A549 (cell line): ENCODE measurements around the gene LRRC61.

Experiments used
- BHLHE40 ChIP-seq: IDR thresholded peaks from 2 replicates; pipeline ENCODE4 v1.6.1; 2012; ENCODE audit warnings: low read depth, low read length, inconsistent platforms
- CTCF ChIP-seq: fragments of >200 bp; sonication (Bioruptor Twin); formaldehyde crosslinking; IDR thresholded peaks from 3 replicates; pipeline ENCODE4 v1.5.1; 2016
- EP300 ChIP-seq, 2 experiments: fragments of >200 bp; sonication (Bioruptor Twin); formaldehyde crosslinking; IDR thresholded peaks; 2 replicates in 1 of 2; 3 replicates in 1 of 2; pipeline ENCODE4 v1.6.1; 2016 to 2017
- KDM1A ChIP-seq: fragments of 200-600 bp; sonication (generic); IDR thresholded peaks from 2 replicates; pipeline ENCODE4 v1.6.1; 2016; ENCODE audit warnings: low read depth, mild to moderate bottlenecking
- KDM5A ChIP-seq: fragments of 200-600 bp; sonication (generic); IDR thresholded peaks from 2 replicates; pipeline ENCODE4 v1.6.1; 2016; ENCODE audit warnings: antibody characterized with exemption, mild to moderate bottlenecking
- POLR2A ChIP-seq: IDR thresholded peaks from 2 replicates; pipeline ENCODE4 v1.6.1; 2012; ENCODE audit warnings: mild to moderate bottlenecking, low read length
- POLR2AphosphoS2 ChIP-seq: conservative IDR thresholded peaks from 2 replicates; pipeline ENCODE4 v1.6.1; 2012; ENCODE audit warnings: low read length, improper control_type of control experiment, inconsistent platforms
- SMC3 ChIP-seq: fragments of >200 bp; sonication (Bioruptor Twin); formaldehyde crosslinking; IDR thresholded peaks from 3 replicates; pipeline ENCODE4 v1.6.1; 2018; ENCODE audit warnings: inconsistent platforms
- ZFP36 ChIP-seq: fragments of 450-650 bp; IDR thresholded peaks from 2 replicates; pipeline ENCODE4 v1.6.1; 2014; ENCODE audit warnings: borderline replicate concordance; ENCODE audit not compliant: partially characterized antibody
- ZNF302 ChIP-seq: fragments of 250-450 bp; sonication (Bioruptor Pico); IDR thresholded peaks from 2 replicates; pipeline ENCODE4 v1.9.0; 2021; ENCODE audit warnings: inconsistent platforms, mild to moderate bottlenecking, moderate library complexity

- no peak for TF ChIP-seq SMC3
- TF ChIP-seq KDM5A: no peak
- TF ChIP-seq CTCF: no peak
- TF ChIP-seq ZFP36: no peak
- no peak for TF ChIP-seq KDM1A
- TF ChIP-seq POLR2AphosphoS2: no peak
- no peak for TF ChIP-seq POLR2A
- no peak for TF ChIP-seq EP300 (IDR thresholded peaks at IDR 0.05)
- no peak for TF ChIP-seq BHLHE40
- TF ChIP-seq ZNF302 (CRISPR knock-in tag): no peak
These were observed 59.1 kb downstream of the LRRC61 start for GRCh38 chr7:150382123-150382843.
